GM19395 (cell line): Measurements from ENCODE around the gene CLOCK.
A peak's percentile ranks its signal among the peaks of the same experiment; 100 is the strongest.

ENCODE experiments used
- ATAC-seq: cut with Tn5 transposase; IDR thresholded peaks from one replicate; pipeline ENCODE4 v1.9.1; 2021; ENCODE audit warnings: mild to moderate bottlenecking, moderate library complexity; ENCODE audit not compliant: unreplicated experiment

The CLOCK gene

GRCh38 chr4:55431710-55432336, 114.9 kb downstream of the CLOCK start:
- ATAC-seq = no peak

GRCh38 chr4:55424791-55425190, 121.9 kb downstream of the CLOCK start:
- no peak for ATAC-seq

- ATAC-seq = no peak
Measured at GRCh38 chr4:55416176-55416575, 130.5 kb downstream of the CLOCK start.

- no peak for ATAC-seq
Measured at GRCh38 chr4:55411621-55412020, 135.1 kb downstream of the CLOCK start.

GRCh38 chr4:55410431-55410830, 136.3 kb downstream of the CLOCK start:
- no peak for ATAC-seq

GRCh38 chr4:55409468-55410171, 137.1 kb downstream of the CLOCK start:
- peak; percentile 64 for ATAC-seq

- no peak for ATAC-seq
Measured at GRCh38 chr4:55407764-55408163, 138.9 kb downstream of the CLOCK start.

- ATAC-seq = no peak
Measured at GRCh38 chr4:55407119-55407518, 139.6 kb downstream of the CLOCK start.

GRCh38 chr4:55406545-55406944, 140.2 kb downstream of the CLOCK start:
- ATAC-seq = no peak

GRCh38 chr4:55405073-55405472, 141.6 kb downstream of the CLOCK start:
- no peak for ATAC-seq

GRCh38 chr4:55399581-55399980, 147.1 kb downstream of the CLOCK start:
- ATAC-seq = no peak

GRCh38 chr4:55398966-55399365, 147.7 kb downstream of the CLOCK start:
- ATAC-seq = no peak

GRCh38 chr4:55398461-55398860, 148.2 kb downstream of the CLOCK start:
- no peak for ATAC-seq

- ATAC-seq = no peak
Measured at GRCh38 chr4:55397520-55398321, 149.0 kb downstream of the CLOCK start.

GRCh38 chr4:55397126-55397436, 149.6 kb downstream of the CLOCK start:
- no peak for ATAC-seq

- ATAC-seq = peak; percentile 31
Measured at GRCh38 chr4:55396308-55397125, 150.2 kb downstream of the CLOCK start.

- ATAC-seq = peak; percentile 93
Measured at GRCh38 chr4:55395529-55396307, 151.0 kb downstream of the CLOCK start, which contains the start of gene TMEM165. TMEM165 (plus strand) TSS chr4:55395957; CDS start chr4:55396190, 233 bp downstream.

GRCh38 chr4:55395218-55395528, 151.5 kb downstream of the CLOCK start:
- ATAC-seq = peak; percentile 4

GRCh38 chr4:55393461-55394320, 153.0 kb downstream of the CLOCK start:
- ATAC-seq = no peak
